ENCODE measurements around the gene SDK1. TPM values are rescaled to one million over a fixed set of nuclear protein-coding genes. Genes with fewer than 3 reads are reported as not detected.

The SDK1 gene
- total RNA-seq, 1 donor from 2014 or later, result 0.34 TPM

DNA sequence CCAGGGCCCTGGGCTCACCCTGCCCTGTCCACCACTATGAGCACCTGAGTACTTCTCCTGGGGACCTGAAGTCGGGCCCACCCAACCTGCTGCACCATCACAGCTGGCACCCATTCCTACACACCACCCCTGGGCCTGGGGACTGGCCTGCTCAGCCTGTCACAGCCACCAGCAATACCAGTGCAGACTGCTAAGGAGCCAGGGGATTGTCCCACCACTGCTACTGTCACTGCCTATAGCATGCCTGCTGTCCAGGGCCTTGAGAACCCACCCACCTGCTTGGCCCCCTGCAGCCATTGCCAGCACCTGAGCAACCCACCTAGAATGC is 756.2 kb downstream of the SDK1 start:
- DNase-seq, result no peak

DNA sequence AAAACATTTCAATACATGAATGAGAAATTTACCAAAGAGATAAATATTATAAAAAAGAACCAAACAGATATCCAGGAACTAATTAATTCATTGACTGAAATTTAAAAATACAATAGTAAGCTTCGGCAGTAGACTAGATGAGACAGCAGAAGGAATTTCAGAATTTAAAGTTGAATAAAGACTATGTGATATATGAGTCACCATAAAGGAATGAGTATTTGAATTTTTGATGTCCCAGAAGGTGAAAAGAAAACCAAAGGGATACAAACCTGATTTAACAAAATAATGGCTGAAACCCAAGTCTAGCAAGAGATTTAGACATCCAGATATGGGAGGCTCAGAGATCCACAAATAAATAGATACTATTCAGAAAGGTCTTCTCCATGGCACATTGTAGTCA is 757.1 kb downstream of the SDK1 start:
- no peak for DNase-seq

DNA sequence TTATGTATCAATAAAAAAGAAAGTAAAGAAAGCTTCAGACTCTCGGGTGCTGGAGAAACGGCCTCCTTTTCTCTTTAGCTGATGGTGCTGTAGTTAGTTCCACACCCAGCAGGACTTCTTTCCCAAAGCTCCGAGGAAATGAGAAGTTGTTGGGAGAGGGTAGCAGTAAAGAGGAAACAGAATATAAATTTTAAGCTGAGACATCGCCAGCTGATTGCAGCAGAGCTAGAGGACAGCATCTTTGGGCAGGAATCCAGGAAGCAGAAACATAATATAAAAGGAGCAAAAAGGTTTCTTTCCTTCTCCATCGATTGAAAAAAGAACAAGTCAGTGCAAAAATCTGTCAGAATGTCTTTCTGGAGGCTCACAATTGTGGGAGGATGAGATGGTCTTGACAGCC is 764.1 kb downstream of the SDK1 start:
- DNase-seq, result no peak

DNA sequence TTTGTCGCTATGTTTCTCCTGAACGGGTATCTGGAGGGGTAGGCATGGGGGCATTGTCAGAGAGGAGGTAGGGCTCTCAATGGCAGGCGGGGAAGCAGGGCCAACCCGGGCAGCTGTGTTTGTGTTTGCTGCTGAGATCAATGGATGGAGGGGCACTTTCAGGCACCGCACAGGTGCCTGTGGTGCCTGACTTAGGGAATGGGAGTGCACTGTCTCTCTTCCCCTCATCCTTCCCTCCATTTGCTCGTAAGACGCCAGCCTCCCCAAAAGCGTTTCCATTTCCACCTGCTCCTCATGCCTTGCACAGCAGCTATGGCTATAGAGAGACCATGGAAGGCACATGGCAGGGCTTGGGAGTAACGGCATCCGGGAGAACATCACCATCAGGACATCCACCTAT is 765.2 kb downstream of the SDK1 start:
- no peak for DNase-seq

DNA sequence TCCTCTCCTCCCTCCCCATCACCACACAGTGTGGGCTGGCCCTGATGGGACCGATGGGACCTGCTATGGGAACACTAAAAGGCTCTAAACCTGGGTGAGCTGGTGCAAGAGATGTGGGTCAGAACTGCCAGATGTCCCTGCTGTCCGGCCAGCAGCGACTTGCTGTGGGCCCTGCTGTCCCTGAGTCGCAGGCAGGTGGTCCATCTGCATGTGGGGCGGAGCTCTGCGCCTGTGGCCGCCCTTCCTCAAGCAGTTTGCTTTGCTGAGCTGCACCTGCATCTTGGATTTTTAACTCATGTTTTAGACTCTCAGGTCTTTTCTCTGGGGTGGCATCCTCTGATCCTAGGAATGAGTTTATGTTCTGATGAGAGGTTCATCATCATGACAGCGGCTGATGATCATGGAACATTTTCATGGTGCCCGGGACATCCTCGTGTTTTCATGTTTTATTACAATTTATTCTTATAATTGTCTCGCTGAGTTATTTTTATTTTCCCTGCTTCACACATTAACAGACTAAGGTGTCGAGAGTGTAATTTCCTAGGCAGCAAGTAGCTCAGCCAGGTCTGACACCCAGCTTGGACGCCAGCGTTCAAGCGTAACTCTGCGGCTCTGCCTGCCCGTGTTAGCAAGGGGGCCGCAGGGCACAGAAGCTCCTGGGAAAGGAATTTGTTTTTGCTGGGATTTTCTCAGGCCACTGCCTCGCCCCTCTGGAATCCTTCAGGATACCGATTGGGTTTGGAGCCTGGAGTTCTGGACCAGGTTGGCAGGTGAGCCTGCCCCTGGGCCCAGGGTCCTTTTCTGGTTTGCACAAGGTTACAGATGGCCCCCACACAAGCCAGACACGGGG is 765.8 kb downstream of the SDK1 start:
- no peak for DNase-seq

DNA sequence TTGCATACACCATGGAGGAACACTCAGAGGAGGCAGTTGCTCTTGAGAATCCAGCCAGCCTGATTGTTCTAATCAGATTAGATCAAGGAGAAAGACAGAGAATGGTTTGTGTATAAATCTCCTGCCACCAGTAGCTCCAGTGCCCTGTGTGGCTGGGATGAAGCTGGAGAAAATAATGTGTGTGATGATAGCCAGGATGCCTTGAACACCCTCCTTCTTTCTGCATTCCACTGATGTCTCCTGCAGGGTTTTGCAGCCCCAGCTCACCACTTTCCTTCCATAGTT is 766.4 kb downstream of the SDK1 start:
- DNase-seq, result no peak

DNA sequence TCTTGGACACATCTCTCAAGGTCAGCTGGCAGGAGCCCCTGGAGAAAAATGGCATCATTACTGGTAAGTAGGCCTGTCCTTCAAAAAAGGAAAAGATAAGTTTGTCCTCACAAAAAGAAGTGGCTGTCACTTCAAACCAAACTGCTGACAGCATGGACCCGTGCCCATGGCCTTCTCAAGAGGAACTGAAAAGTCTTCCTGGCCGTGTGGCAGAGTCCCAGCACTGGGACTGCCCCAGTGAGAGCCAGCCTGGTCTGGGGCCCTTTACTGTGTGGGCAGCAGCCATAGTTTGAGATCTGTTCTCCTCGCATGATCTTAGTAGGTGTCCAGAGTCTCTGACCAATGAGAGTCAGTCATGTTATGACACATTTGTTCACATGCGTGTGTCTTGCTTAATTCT is 766.8 kb downstream of the SDK1 start:
- no peak for DNase-seq

DNA sequence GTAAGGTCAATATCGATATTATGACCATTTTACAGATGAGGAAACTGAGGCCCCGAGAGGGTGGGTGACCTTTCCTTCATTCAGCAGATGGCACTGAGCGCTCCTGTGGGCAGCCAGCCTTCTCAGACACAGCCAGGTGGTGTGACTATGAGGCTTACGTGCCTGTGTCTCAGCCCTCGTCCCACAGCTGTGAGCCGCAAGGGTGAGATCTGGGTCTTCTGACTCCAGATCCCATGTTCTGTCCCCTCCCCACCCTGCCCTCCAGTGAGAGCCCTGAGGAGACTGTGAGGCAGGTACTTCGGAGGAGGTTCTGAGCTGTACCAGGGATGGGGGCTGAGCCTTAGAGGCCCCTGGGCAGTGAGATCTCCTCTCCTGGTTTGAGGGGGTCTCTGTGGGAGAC is 767.2 kb downstream of the SDK1 start:
- DNase-seq, result no peak

DNA sequence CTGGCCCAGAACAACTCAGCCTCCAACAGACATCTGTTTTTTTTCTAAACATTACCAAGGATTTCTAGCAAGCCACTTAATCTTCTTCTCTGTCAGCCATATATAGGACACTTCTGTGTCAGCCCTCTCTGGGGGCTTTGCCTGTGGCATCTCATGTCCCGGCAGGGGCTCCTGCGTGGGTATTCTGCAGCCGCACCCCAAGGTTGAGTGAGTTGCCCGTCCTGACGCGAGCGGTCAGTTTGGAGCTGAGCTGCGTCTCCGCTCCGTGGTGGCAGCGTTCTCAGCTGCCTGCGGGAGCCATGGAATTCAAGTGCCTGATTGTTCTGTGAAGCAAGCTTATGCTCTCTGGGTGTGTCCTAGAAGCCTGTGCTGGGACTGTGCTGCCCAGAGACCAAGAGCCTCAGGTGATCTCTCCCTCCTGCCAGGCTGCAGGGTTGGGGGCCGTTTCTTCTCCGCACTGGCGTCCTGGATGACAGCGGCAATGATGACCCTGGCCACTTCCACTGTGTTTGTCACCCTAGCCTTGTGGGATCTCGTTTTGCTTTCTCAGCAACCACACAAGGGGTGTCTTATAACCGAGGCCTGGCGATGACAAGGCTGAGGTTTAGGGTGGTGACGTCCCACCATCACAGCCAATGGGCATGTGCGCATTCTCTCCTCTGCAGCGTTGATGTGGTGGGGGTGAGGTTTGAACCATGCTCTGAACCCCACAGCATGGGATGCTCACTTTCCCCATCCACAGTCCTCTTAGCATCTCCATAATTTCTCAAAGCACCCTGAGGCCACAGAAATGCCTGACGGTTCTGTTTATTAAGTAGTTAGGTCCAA is 768.4 kb downstream of the SDK1 start:
- DNase-seq, result no peak

DNA sequence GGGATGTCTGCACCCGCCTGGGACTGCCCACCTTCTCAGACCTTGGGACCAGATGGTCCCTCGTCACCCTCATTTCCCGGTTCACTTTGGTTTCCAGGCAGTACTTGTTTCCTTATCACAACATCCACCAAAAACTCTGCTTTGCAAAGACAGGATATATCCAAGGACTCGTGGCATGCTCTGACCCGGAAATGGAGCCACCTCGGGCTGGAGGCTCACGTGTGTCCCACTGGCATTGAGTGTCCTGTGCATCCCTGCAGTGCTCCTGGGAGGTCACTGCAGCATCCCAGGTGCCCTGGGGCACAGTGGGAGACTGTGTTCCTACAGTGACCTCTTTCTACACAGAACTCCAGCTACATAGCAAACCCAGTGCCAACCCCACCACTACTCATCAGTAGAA is 769.2 kb downstream of the SDK1 start:
- DNase-seq, result no peak

DNA sequence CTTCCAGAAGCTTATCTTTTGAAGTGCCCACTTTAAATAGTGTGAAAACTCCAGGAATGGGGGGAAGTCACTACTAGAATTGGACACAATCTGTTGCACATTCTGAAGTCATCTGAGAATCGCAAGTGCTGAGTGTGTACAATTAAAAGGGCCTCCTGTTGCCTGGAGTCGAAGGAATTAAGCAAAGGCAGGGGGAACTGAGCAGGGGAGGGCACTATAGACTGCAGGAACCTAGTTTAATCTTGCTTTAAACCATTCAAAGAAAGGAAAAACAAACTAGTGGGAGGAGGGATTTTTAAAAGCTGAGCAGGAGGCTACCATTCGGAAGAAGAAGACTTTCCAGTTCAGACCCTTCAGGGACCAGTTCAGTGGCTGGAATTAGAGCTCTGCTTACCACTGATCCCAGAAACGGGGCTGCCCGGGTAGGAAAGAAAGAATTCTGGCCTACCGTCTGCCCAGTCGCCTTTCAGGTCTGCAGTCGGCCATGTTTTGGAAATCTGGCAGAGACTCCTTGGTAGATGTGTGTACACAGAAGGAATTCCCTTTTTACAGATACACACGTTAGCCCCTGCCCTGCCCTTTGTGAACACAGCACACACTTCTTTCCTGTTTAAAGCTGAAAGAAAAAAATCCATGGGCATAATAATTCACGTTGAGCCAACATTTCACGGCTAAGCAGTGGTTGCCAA is 770.5 kb downstream of the SDK1 start:
- no peak for DNase-seq

DNA sequence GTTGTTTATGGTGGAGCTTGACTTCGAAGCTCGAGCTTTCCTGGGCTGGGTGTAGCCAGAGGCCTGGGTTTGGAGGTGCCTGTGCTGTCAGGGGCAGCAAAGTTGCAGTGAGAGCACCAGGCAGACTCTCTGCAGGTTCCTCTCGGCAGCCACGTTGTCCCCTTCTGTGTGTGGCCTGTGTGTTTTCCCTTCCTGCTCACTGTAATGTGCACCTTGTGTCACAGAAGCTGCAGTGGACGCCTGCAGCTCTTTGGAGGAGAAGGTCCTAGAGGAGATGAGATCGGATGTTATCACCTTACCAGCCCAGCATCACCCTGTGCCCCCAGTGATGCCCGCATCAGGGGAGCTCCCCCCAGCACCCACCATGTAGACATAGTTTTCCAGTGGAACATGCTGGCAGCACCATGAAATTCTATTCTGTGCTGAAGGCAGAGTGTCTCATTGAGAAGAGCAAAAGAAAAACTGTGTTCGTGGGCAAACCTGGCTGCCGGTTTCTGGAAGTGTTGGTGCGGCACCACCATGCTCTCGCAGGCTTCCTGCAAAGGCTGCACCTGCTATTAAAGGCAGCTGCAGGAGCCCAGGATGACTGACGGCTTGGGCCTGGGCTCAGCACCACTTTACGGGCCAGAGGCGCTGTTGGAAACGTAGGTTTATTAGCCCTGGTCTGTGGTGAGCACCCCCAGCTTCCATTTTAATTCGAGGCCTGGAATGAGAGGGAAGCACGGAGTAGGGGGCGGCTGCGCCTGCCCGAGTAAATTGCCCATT is 771.3 kb downstream of the SDK1 start:
- no peak for DNase-seq

DNA sequence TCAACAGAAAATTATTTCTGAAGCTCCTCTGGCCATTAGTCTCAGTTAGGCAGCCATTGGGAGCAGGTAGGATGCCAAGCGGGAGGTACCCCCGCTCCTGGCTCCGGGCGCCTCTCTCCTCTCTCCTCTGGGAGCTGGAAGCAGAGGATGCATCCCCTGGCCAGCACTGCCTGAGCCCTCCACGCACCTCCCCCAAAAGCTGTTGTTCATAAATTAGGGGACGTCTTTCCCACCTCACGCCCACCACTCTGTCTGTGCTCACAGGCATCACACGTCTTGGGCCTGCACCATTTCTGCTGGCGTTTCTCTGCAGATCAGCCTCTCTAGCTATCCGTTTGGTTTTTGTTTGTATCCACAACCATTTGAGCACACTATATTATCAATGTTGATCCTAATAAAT is 772.0 kb downstream of the SDK1 start:
- no peak for DNase-seq

DNA sequence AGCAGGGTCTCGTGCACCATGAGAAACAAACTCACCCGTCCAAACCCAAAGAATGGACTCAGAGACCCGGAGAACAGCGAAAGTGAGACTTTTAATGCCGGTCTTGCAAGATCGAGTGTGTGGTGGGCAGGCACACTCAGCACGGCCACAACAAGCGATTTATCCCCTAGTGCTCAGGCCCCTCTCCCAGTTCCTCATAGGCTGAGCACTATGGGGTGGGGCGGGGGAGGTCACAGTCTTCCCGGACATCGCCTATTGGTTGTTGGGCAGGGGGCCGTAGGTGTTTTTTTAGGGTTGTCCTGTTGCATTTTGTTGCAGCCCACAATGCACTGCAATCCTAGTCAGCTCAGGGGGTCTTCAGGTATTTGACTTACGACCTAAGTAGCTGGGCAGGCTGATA is 772.7 kb downstream of the SDK1 start:
- no peak for DNase-seq

DNA sequence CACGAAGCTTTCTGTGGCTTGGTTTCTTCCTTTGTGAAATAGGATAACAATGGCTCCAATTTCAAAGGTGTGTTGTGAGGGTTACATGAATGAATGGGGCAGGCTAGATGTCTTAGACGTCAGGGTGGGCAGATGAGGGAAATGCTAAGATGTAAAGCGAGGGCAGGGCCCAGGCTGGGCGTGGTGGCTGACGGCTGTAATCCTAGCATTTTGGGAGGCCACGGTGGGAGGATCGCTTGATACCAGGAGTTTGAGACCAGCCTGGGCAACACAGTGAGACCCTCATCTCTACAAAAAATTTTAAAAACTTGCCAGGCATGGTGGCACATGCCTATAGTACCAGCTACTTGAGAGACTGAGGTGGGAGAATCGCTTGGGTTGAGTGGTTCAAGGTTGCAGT is 773.4 kb downstream of the SDK1 start:
- DNase-seq, result no peak

DNA sequence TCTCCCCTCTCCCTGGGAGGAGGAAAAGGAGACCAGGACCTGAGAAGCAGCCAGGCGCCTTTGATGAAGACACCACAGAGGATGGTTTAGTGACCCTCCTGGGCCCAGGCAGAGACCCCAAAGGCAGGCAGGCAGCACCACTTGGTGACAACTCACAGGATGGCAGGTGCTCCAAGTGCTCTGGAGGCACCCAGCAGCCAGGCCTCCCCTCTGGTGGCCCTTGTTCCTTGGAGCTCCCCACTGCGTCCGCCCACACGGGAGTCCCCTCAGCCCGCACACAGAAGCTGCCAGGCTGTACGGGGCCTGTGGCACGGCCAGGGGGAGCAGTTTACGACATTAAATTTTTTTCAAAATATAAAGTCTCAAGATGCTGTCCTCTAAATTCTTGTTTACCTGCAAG is 773.9 kb downstream of the SDK1 start:
- DNase-seq, result no peak

DNA sequence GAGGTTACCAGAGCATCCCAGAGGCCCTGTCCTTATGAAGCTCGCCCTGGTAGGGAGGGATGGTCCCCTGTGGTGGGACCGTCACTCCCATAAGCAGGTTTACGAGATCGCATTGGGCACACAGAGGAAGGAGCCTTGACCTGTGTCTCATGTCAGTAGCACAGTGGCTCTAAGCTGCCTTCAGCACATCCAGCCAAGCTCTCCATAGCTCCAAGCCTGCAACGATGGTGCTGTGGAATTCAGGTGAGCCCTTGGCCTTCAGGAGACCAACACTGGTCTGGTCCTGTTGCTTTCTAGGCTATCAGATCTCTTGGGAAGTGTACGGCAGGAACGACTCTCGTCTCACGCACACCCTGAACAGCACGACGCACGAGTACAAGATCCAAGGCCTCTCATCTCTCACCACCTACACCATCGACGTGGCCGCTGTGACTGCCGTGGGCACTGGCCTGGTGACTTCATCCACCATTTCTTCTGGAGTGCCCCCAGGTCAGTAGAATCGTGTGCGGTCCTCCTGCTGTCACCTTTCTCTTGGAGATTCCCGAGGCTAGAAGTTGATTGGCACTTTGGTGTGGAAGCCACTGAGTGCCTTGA is 775.7 kb downstream of the SDK1 start:
- no peak for DNase-seq

DNA sequence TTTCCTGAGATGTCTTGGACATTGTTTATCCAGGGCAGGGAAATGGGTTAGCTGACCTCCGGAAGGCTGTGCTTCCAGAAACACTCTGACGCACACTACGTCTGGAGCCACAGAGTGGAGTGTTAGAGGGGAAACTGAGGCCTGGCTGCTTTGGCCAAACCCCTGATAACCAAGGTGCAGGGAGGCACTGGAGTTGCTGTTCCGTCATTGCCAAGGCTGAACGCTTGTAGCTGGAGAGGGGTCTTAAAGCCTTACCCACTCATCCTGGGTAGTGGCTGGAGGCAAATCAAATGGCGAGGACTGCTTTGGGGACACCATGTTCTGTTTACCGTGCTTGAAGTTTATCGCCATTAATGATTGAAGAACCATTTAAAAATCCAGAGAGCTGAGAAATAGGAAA is 776.9 kb downstream of the SDK1 start:
- DNase-seq, result no peak

DNA sequence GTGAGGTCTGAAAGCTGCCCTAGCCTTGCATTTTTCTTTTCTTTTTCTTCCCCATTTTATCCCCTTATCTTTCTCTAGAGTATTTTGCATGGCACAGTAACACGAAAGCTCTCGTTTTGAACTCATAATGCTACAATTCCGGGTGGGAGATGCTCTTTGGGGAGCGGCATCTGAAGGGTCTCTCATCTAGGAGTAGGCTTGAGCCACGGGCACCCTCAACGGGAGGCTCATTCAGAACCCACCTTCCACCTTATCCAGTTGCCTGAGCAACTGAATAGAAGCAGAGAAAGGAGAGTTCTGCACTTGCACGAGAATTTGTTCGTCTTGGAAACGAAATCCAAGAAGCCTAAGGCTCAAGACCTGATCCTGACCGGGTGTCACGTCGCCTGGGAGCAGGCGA is 777.5 kb downstream of the SDK1 start:
- DNase-seq, result no peak

DNA sequence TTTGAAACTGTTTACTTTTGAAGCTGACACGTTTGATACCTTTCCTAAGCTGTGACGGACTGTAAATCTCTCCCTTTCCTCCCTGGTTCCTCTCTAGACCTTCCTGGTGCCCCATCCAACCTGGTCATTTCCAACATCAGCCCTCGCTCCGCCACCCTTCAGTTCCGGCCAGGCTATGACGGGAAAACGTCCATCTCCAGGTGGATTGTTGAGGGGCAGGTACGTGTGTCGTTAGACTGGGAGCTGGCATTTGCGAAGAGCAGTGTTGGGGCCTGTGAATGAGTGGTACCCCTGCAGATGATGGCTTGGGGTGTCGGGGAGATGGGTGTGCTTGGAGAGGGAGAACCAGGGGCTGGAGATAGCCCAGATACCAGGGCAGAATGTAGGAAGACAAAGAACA is 778.3 kb downstream of the SDK1 start:
- DNase-seq, result no peak

DNA sequence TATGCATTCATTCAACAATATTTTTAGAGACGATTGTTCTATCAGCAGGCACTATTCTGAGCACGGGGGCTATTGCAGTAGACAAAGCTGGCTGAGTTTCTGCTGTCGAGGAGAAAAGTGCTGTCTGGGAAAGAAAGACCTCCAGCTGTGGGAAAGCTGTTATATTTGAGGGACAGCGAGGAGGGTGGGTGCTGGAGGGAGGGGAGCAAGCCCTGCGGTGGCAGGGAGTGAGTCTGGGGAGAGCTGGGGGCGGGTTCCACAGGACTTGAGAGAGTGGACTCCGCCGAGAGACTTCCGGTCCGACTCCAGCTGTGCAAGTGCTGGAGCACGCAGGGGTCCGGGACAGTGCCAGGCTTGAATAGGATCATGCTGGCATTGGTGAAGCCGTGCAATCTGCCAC is 778.9 kb downstream of the SDK1 start:
- no peak for DNase-seq

DNA sequence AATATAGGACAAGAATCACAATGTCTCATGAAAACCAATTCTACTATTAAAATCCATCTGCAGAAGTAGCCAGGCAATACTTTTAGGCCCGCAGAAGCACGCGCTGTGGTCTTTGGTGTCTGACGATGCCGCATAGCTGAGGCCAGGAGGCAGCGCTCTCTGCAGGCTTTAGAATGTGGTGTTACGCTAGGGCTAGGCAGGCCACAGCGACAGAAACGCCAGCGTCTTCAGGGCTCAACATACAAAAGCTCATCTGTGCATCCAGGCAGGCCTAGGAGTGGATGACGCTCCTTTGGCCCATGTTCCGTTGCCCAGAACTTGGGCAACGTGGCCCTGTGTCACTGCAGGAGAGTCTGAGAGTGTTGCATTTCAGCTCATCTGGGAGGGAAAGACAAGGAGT is 779.9 kb downstream of the SDK1 start:
- DNase-seq, result no peak

DNA sequence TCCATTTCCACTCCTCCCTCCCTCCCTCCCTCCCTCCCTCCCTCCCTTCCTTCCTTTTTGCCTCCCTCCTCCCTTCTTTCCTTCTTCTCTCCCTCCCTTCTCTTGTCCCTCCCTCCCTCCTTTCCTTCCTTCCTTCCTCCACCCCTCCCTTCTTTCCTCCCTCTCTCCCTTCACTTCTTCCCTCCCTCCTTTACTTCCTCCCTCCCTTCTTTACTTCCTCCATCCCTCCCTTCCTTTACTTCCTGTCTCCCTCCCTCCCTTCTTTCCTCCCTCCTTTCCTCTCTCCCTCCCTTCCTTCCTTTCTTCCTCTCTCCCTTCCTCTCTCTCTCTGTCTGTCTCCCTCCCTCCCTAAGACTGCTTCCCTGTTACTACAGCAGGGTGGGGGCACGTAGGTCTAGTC is 782.5 kb downstream of the SDK1 start:
- no peak for DNase-seq

All from dermis blood vessel endothelial cell (primary cell).